ENCODE results near the gene CATSPERD. TPM values are rescaled to one million over a fixed set of nuclear protein-coding genes. Genes with fewer than 3 reads are reported as not detected.
A peak's percentile ranks its signal among the peaks of the same experiment; 100 is the strongest.

Gene CATSPERD
- polyA plus RNA-seq, 3 donors, result not detected

- no peak overlapping the region for H3K27ac ChIP-seq (ENCODE audit: low read depth in 1 of 2, low read length in 2 of 2)
- H3K79me2 ChIP-seq (ENCODE audit: insufficient read depth, low read length), result peaks cover 4% of the 10 kb centered on the region
- no peak overlapping the region for H3K4me3 ChIP-seq (replicated peaks in 1 of 3; ENCODE audit: low read depth in 2 of 3, low read length in 3 of 3)
- H3K4me1 ChIP-seq (ENCODE audit: control insufficient read depth in 1 of 2, insufficient read depth in 2 of 2, low read length in 2 of 2), result peaks cover 6 to 8% of the 10 kb centered on the region in 2 donors
- H3K9ac ChIP-seq (ENCODE audit: insufficient read depth, low read length, poor library complexity, severe bottlenecking), result no peak overlapping the region
- H3K36me3 ChIP-seq (replicated peaks in 1 of 2; ENCODE audit: control insufficient read depth in 1 of 2, insufficient read depth in 2 of 2, low read length in 2 of 2), result peaks cover 8 to 20% of the 10 kb centered on the region in 2 donors
- WGBS (ENCODE audit: insufficient coverage), result 88% methylated on average over 3 of the region's 5 CpGs
- Mint-ChIP-seq H3K27me3 (ENCODE audit: low read depth in 3 of 3) (no peaks in the 10 kb centered on the region), H3K9me3 (peaks cover 0 to 5% (median 0%) of the 10 kb centered on the region in 7 donors), H3K4me3 (no peak overlapping the region), H3K36me3 (peaks cover 8 to 37% of the 10 kb centered on the region in 2 donors), H3K27ac (peak overlapping the region in 1 of 7 donors; percentile 21), H3K4me1 (peaks cover 10% of the 10 kb centered on the region)
- H2AFZ ChIP-seq (ENCODE audit: insufficient read depth, low read depth, low read length, poor library complexity, severe bottlenecking), result no peak overlapping the region
- H4K20me1 ChIP-seq (ENCODE audit: insufficient read depth, low read length), result peaks cover 4% of the 10 kb centered on the region
- no peaks in the 10 kb centered on the region for H3K27me3 ChIP-seq (ENCODE audit: control insufficient read depth in 2 of 2, insufficient read depth in 2 of 2, low read length in 2 of 2)
- no peak for TF ChIP-seq CTCF (IDR thresholded peaks at IDR 0.05)
- DNase-seq, result no peak
- intact Hi-C loops (cut with micrococcal nuclease), result no loop called here
- no peak overlapping the region for H3K4me2 ChIP-seq (replicated peaks; ENCODE audit: extremely low read depth, low read length, poor library complexity, severe bottlenecking)
- no peaks in the 10 kb centered on the region for H3K9me3 ChIP-seq (replicated peaks in 1 of 2; ENCODE audit: control insufficient read depth in 1 of 2, insufficient read depth in 1 of 2, low read length in 2 of 2)
These were observed 45.7 kb upstream of the CATSPERD start for GRCh38 chr19:5674714-5675113.

- H3K9ac ChIP-seq (ENCODE audit: insufficient read depth, low read length, poor library complexity, severe bottlenecking), result no peak overlapping the region
- H3K4me3 Mint-ChIP-seq, result no peak overlapping the region
- H3K9me3 Mint-ChIP-seq, result peaks cover 0 to 5% (median 0%) of the 10 kb centered on the region in 7 donors
- 83% methylated on average over 14 of the region's 17 CpGs for WGBS (ENCODE audit: insufficient coverage)
- H4K20me1 ChIP-seq (ENCODE audit: insufficient read depth, low read length), result no peaks in the 10 kb centered on the region
- no peak overlapping the region for H3K27ac ChIP-seq (ENCODE audit: low read depth in 1 of 2, low read length in 2 of 2)
- peaks cover 2 to 9% of the 10 kb centered on the region in 2 donors for H3K36me3 ChIP-seq (replicated peaks in 1 of 2; ENCODE audit: control insufficient read depth in 1 of 2, insufficient read depth in 2 of 2, low read length in 2 of 2)
- H3K4me2 ChIP-seq (replicated peaks; ENCODE audit: extremely low read depth, low read length, poor library complexity, severe bottlenecking), result no peak overlapping the region
- intact Hi-C loops (cut with micrococcal nuclease), result no loop called here
- DNase-seq, result no peak
- H3K4me3 ChIP-seq (replicated peaks in 1 of 3; ENCODE audit: low read depth in 2 of 3, low read length in 3 of 3), result no peak overlapping the region
- H3K9me3 ChIP-seq (replicated peaks in 1 of 2; ENCODE audit: control insufficient read depth in 1 of 2, insufficient read depth in 1 of 2, low read length in 2 of 2), result no peaks in the 10 kb centered on the region
- no peak overlapping the region for H2AFZ ChIP-seq (ENCODE audit: insufficient read depth, low read depth, low read length, poor library complexity, severe bottlenecking)
- peak overlapping the region in 1 of 7 donors; percentile 57 for H3K27ac Mint-ChIP-seq
- H3K27me3 ChIP-seq (ENCODE audit: control insufficient read depth in 2 of 2, insufficient read depth in 2 of 2, low read length in 2 of 2), result no peaks in the 10 kb centered on the region
- H3K79me2 ChIP-seq (ENCODE audit: insufficient read depth, low read length), result peaks cover 8% of the 10 kb centered on the region
- TF ChIP-seq CTCF (IDR thresholded peaks at IDR 0.05), result no peak
- H3K4me1 Mint-ChIP-seq, result peaks cover 17% of the 10 kb centered on the region
- H3K4me1 ChIP-seq (ENCODE audit: control insufficient read depth in 1 of 2, insufficient read depth in 2 of 2, low read length in 2 of 2), result peaks cover 12 to 17% of the 10 kb centered on the region in 2 donors
- peaks cover 4 to 23% of the 10 kb centered on the region in 2 donors for H3K36me3 Mint-ChIP-seq
- H3K27me3 Mint-ChIP-seq (ENCODE audit: low read depth in 3 of 3), result peaks cover 0 to under 1% (median 0%) of the 10 kb centered on the region in 3 donors
These were observed 44.2 kb upstream of the CATSPERD start for GRCh38 chr19:5676105-5676771.
